Measurements from ENCODE around the gene TBL1X.

GRCh38 chrX:9558615-9559014 is 93.8 kb downstream of the TBL1X start:
- TF ChIP-seq POLR2A (IDR thresholded peaks at IDR 0.05) (no peak), CTCF (IDR thresholded peaks at IDR 0.05) (no peak)
